Cardiac muscle cell (in vitro differentiated cells and primary cell): Measurements from ENCODE around the gene RIMBP2. TPM values are rescaled to one million over a fixed set of nuclear protein-coding genes. Genes with fewer than 3 reads are reported as not detected.

ENCODE experiments used
- DNase-seq, 2 donors: peaks; one replicate each; pipeline versions ENCODE4 v3.0.0 to v3.0.0-alpha.2; 2010 to 2017; ENCODE audit warnings: low read depth in 1 of 2, low spot score in 1 of 2
- H3K27ac ChIP-seq: fragments of 200-600 bp; sonication (generic); 2 replicates; pipeline ENCODE4 v1.5.1; 2016
- H3K27me3 ChIP-seq: fragments of 200-600 bp; sonication (generic); 2 replicates; pipeline ENCODE4 v1.6.0; 2016; ENCODE audit warnings: control low read depth
- H3K36me3 ChIP-seq: fragments of 200-600 bp; sonication (generic); 2 replicates; pipeline ENCODE4 v1.5.1; 2016; ENCODE audit warnings: control low read depth
- H3K4me1 ChIP-seq: fragments of 200-600 bp; sonication (generic); 2 replicates; pipeline ENCODE4 v1.8.1; 2017; ENCODE audit warnings: low read depth, mild to moderate bottlenecking, mixed run types
- H3K4me3 ChIP-seq: fragments of 200-600 bp; sonication (generic); 2 replicates; pipeline ENCODE4 v1.5.1; 2016; ENCODE audit warnings: mild to moderate bottlenecking
- H3K9me3 ChIP-seq: fragments of 200-600 bp; sonication (generic); 2 replicates; pipeline ENCODE4 v1.5.1; 2017; ENCODE audit warnings: low read depth, mild to moderate bottlenecking, control low read depth
- CTCF ChIP-seq: IDR thresholded peaks from 2 replicates; pipeline ENCODE4 v1.5.1; 2012; ENCODE audit warnings: low read depth, mild to moderate bottlenecking, low read length
- polyA plus RNA-seq: library from polyadenylated mRNA; unstranded; fragments of >200 nt; fragmentation: Nextera tagmentation; extraction: Ambion mirVana; gene quantifications from 2 replicates; pipeline ENCODE4 v1.2.1, GENCODE V29; 2016
- total RNA-seq: library from RNA; depleted of rRNA; stranded (reverse); fragments of >200 nt; gene quantifications from 2 replicates; pipeline ENCODE4 v1.2.3, GENCODE V29; 2016

The RIMBP2 gene
- total and polyA plus RNA-seq, 2 experiments from 2014 or later = 2.6 to 10.5 TPM

- no peak for TF ChIP-seq CTCF
These were observed 230.0 kb downstream of the RIMBP2 start for GRCh38 chr12:130486146-130486435.

GRCh38 chr12:130485291-130486145 is 230.6 kb downstream of the RIMBP2 start:
- DNase-seq = no peak
- Histone ChIP-seq H3K4me3 (no peak overlapping the region), H3K27me3 (no peaks in the 10 kb centered on the region), H3K36me3 (no peaks in the 10 kb centered on the region), H3K4me1 (peaks cover under 1% of the 10 kb centered on the region), H3K27ac (no peak overlapping the region), H3K9me3 (no peaks in the 10 kb centered on the region)
- no peak for TF ChIP-seq CTCF

More at GRCh38 chr12:130486146-130486435, 230.0 kb downstream of the RIMBP2 start:
- DNase-seq = no peak
- Histone ChIP-seq H3K27me3 (no peaks in the 10 kb centered on the region), H3K36me3 (no peaks in the 10 kb centered on the region), H3K9me3 (no peaks in the 10 kb centered on the region), H3K4me3 (no peak overlapping the region), H3K4me1 (peaks cover 7% of the 10 kb centered on the region), H3K27ac (no peak overlapping the region)

GRCh38 chr12:130484221-130484620 is 231.9 kb downstream of the RIMBP2 start:
- Histone ChIP-seq H3K9me3 (no peaks in the 10 kb centered on the region), H3K27ac (no peak overlapping the region), H3K27me3 (no peaks in the 10 kb centered on the region), H3K4me3 (no peak overlapping the region), H3K4me1 (no peaks in the 10 kb centered on the region), H3K36me3 (no peaks in the 10 kb centered on the region)
- no peak for TF ChIP-seq CTCF
- DNase-seq = no peak

GRCh38 chr12:130483616-130484180 is 232.4 kb downstream of the RIMBP2 start:
- Histone ChIP-seq H3K36me3 (no peaks in the 10 kb centered on the region), H3K27me3 (no peaks in the 10 kb centered on the region), H3K4me3 (no peak overlapping the region), H3K9me3 (no peaks in the 10 kb centered on the region), H3K4me1 (no peaks in the 10 kb centered on the region), H3K27ac (no peak overlapping the region)
- DNase-seq = no peak
- TF ChIP-seq CTCF = no peak

- no peak for DNase-seq
- no peak overlapping the region for H3K4me3 ChIP-seq
- no peak for TF ChIP-seq CTCF
These were observed 233.7 kb downstream of the RIMBP2 start for GRCh38 chr12:130482448-130482847.

More at GRCh38 chr12:130482448-130482847, 233.7 kb downstream of the RIMBP2 start:
- H3K27ac ChIP-seq = no peak overlapping the region
- no peaks in the 10 kb centered on the region for H3K4me1 ChIP-seq
- H3K36me3 ChIP-seq = no peaks in the 10 kb centered on the region
- no peaks in the 10 kb centered on the region for H3K9me3 ChIP-seq
- no peaks in the 10 kb centered on the region for H3K27me3 ChIP-seq
